ENCODE results near the gene TRIM42.

The TRIM42 gene

GRCh38 chr3:140695361-140696061, 17.6 kb downstream of the TRIM42 start:
- TF ChIP-seq CTCF (IDR thresholded peaks at IDR 0.05; ENCODE audit: low read depth, low read length) = no peak
- DNase-seq (ENCODE audit: extremely low read depth, low read depth) = no peak

GRCh38 chr3:140699516-140700231, 21.8 kb downstream of the TRIM42 start:
- DNase-seq (ENCODE audit: extremely low read depth, low read depth) = no peak
- no peak for TF ChIP-seq CTCF (IDR thresholded peaks at IDR 0.05; ENCODE audit: low read depth, low read length)

GRCh38 chr3:140702281-140702680, 24.4 kb downstream of the TRIM42 start:
- TF ChIP-seq CTCF (IDR thresholded peaks at IDR 0.05; ENCODE audit: low read depth, low read length) = no peak
- DNase-seq (ENCODE audit: extremely low read depth, low read depth) = no peak

GRCh38 chr3:140703496-140703895, 25.6 kb downstream of the TRIM42 start:
- DNase-seq (ENCODE audit: extremely low read depth, low read depth) = no peak
- no peak for TF ChIP-seq CTCF (IDR thresholded peaks at IDR 0.05; ENCODE audit: low read depth, low read length)

GRCh38 chr3:140704733-140705132, 26.9 kb downstream of the TRIM42 start:
- no peak for DNase-seq (ENCODE audit: extremely low read depth, low read depth)
- TF ChIP-seq CTCF (IDR thresholded peaks at IDR 0.05; ENCODE audit: low read depth, low read length) = no peak

GRCh38 chr3:140705954-140706353, 28.1 kb downstream of the TRIM42 start:
- no peak for TF ChIP-seq CTCF (IDR thresholded peaks at IDR 0.05; ENCODE audit: low read depth, low read length)
- DNase-seq (ENCODE audit: extremely low read depth, low read depth) = no peak

- no peak for TF ChIP-seq CTCF (IDR thresholded peaks at IDR 0.05; ENCODE audit: low read depth, low read length)
- no peak for DNase-seq (ENCODE audit: extremely low read depth, low read depth)
Measured at GRCh38 chr3:140706360-140706759, 28.5 kb downstream of the TRIM42 start.
